ENCODE data around the gene TSPAN32. TPM values are rescaled to one million over a fixed set of nuclear protein-coding genes. Genes with fewer than 3 reads are reported as not detected.
"Not testable (repeated sequence)": the region's sequence is repeated elsewhere in the genome, so short reads cannot be mapped to it uniquely, and the experiment has no call there.

Gene TSPAN32
- total and polyA plus RNA-seq, 9 donors = 1.6 to 6.9 (median 2.9) TPM

DNA sequence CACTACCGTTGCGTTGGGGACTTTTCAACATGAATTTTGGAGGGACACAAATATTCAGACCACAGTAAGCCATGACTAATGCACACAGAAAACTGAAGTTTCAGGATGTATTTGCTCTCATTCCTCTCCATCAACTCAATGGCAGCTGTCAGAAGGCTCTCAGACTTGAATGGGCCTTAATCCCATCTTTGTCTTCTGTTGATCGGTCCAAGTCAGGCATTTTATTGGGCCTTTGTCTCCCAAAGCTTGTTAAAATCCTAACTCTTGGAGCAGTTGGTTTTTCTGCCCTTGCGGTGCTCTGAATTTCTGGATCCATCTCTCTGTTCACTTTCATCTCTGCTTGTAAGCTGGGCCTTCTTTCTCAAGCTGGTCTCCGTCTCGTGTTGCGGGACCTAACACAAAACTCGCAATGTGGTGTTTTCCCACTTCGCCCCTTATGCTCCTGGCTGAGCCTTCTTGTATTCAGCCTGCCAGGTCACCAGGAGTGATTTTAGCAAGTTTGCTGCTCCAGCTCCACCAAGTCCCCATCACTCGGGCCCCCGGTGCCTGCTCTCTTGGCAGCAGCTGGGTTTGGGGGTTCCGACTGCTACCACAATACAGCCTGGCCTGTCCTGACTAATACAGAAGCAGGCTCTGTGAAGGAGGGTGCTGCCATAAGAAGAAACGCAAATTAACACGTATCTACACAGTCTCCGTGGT, 27.0 kb downstream of the TSPAN32 start:
- Histone ChIP-seq H3K27me3 (ENCODE audit: control insufficient read depth, insufficient read depth, low read length) (no peaks in the 10 kb centered on the region), H3K4me1 (ENCODE audit: control insufficient read depth, insufficient read depth, low read length) (no peaks in the 10 kb centered on the region), H3K9me3 (replicated peaks; ENCODE audit: control insufficient read depth, low read depth, low read length) (no peaks in the 10 kb centered on the region), H3K36me3 (ENCODE audit: control insufficient read depth, insufficient read depth, low read length) (no peaks in the 10 kb centered on the region), H3K4me3 (ENCODE audit: low read length) (no peak overlapping the region), H3K27ac (ENCODE audit: low read length) (no peak overlapping the region)
- 92% methylated on average over 10 of the region's 15 CpGs for WGBS (ENCODE audit: insufficient coverage)
- no peak for DNase-seq

DNA sequence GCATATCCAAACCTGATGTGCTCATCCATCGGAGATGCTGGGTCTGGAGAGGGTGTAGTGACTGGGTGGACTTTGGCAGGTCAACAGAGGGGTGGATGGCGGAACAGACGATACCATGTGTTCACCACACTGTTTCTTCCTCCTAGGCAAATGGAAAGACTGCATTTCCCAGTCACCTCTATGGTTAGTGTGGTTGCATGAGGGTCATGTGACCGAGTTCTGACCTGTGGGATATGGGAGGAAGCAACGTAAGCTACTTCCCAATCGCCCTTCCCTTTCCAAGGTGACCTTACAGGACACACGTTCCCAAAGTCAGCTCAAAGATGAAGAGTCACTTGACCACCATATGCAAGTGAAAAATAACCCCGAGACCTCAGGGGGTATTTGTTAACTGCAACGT, 27.7 kb downstream of the TSPAN32 start:
- H3K27ac ChIP-seq (ENCODE audit: low read length) = no peak overlapping the region
- H3K4me3 ChIP-seq (ENCODE audit: low read length) = no peak overlapping the region
- no peaks in the 10 kb centered on the region for H3K36me3 ChIP-seq (ENCODE audit: control insufficient read depth, insufficient read depth, low read length)
- H3K27me3 ChIP-seq (ENCODE audit: control insufficient read depth, insufficient read depth, low read length) = no peaks in the 10 kb centered on the region
- no peaks in the 10 kb centered on the region for H3K4me1 ChIP-seq (ENCODE audit: control insufficient read depth, insufficient read depth, low read length)
- no peak for DNase-seq
- WGBS (ENCODE audit: insufficient coverage) = 72% methylated on average over 3 of the region's 9 CpGs
- H3K9me3 ChIP-seq (replicated peaks; ENCODE audit: control insufficient read depth, low read depth, low read length) = no peaks in the 10 kb centered on the region

DNA sequence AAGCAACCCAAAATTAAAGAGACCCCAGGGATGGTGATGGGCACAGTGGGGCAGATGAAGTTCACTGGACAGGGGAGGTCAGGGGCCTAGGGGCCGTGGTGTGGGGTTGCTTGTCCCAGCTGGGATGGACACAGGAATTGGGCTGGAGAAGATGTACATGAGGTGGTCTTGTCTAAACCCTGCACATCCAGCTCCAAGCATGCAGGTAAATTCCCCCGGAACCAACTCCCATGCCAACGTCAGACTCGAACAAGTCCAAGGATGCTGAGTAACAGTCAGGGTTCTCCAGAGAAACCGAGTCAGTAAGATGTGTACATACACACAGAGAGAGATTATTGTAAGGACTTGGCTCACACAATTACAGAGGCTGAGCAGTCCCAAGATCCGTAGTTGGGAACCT, 28.9 kb downstream of the TSPAN32 start:
- no peaks in the 10 kb centered on the region for H3K36me3 ChIP-seq (ENCODE audit: control insufficient read depth, insufficient read depth, low read length)

DNA sequence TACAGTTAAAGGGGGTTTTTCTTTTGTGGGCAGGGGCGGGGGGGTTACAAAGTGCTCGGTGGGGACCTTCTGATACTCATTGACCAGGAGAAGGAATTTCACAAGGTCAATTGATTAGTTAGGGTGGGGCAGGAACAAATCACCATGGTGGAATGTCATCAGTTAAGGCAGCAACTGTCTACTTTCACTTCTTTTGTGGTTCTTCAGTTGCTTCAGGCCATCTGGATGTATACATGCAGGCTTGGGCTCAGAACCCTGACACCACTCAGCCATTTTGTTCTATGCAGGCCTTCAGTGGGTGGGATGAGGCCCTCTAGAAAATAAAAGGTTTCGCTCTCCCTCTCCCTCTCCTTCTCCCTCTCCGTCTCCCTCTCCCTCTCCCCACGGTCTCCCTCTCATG, 29.6 kb downstream of the TSPAN32 start:
- Histone ChIP-seq H3K36me3 (ENCODE audit: control insufficient read depth, insufficient read depth, low read length) (no peaks in the 10 kb centered on the region), H3K4me3 (ENCODE audit: low read length) (no peak overlapping the region), H3K27ac (ENCODE audit: low read length) (no peak overlapping the region), H3K27me3 (ENCODE audit: control insufficient read depth, insufficient read depth, low read length) (no peaks in the 10 kb centered on the region), H3K9me3 (replicated peaks; ENCODE audit: control insufficient read depth, low read depth, low read length) (no peaks in the 10 kb centered on the region), H3K4me1 (ENCODE audit: control insufficient read depth, insufficient read depth, low read length) (no peaks in the 10 kb centered on the region)
- 92% methylated on average over 3 of the region's 5 CpGs for WGBS (ENCODE audit: insufficient coverage)
- no peak for DNase-seq

More for the DNA sequence above, 28.9 kb downstream of the TSPAN32 start:
- H3K27ac ChIP-seq (ENCODE audit: low read length) = no peak overlapping the region
- H3K4me1 ChIP-seq (ENCODE audit: control insufficient read depth, insufficient read depth, low read length) = no peaks in the 10 kb centered on the region
- 85% methylated on average over 5 of the region's 6 CpGs for WGBS (ENCODE audit: insufficient coverage)
- H3K27me3 ChIP-seq (ENCODE audit: control insufficient read depth, insufficient read depth, low read length) = no peaks in the 10 kb centered on the region
- no peak overlapping the region for H3K4me3 ChIP-seq (ENCODE audit: low read length)
- no peaks in the 10 kb centered on the region for H3K9me3 ChIP-seq (replicated peaks; ENCODE audit: control insufficient read depth, low read depth, low read length)
- DNase-seq = no peak

DNA sequence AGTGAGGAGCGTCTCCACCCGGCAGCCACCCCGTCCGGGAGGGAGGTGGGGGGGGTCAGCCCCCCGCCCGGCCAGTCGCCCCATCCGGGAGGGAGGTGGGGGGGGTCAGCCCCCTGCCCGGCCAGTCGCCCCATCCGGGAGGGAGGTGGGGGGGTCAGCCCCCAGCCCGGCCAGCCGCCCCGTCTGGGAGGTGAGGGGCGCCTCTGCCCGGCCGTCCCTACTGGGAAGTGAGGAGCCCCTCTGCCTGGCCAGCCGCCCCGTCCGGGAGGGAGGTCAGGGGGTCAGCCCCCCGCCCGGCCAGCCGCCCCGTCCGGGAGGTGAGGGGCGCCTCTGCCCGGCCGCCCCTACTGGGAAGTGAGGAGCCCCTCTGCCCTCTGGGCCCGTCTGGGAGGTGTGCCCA, 30.8 kb downstream of the TSPAN32 start:
- H3K4me1 ChIP-seq (ENCODE audit: control insufficient read depth, insufficient read depth, low read length); H3K27me3 ChIP-seq (ENCODE audit: control insufficient read depth, insufficient read depth, low read length): not testable (repeated sequence)
- no CpG with 5 or more reads among the region's 29 CpGs for WGBS (ENCODE audit: insufficient coverage)

DNA sequence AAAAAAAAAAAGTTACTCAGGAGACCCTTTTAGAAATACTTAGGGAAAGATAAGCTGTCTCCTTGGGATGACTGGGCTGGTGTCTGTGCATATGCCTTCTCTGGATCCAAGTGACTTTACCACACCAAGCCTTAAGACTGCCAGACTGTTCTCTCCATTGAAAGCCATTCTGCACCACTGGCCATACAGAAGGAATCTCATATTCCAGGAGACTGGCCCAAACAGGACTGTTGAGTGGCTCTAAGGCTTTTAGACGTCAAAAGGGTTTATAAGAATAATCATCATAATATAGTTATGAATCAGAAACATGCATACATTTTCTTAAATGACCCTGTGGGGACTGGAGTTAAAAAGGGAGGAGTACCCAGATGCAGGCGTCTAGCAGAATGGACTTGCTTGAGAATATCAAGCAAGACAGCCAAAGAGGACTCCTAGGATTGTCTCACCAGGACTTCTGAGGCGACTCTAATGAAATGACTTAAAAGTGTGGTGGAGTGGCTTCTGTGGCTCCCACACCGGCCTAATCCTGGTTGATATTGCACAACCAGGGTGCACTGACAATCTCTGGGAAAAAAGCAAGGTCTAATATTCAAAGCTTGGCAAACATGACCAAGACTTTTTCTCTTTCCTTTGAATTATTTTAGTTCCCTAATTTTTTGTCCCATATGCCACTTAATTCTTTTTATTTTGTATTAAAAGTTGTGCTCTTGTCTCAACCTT, 31.8 kb downstream of the TSPAN32 start:
- H3K27me3 ChIP-seq (ENCODE audit: control insufficient read depth, insufficient read depth, low read length); H3K27ac ChIP-seq (ENCODE audit: low read length); DNase-seq; H3K9me3 ChIP-seq (replicated peaks; ENCODE audit: control insufficient read depth, low read depth, low read length); H3K4me3 ChIP-seq (ENCODE audit: low read length); H3K36me3 ChIP-seq (ENCODE audit: control insufficient read depth, insufficient read depth, low read length); H3K4me1 ChIP-seq (ENCODE audit: control insufficient read depth, insufficient read depth, low read length): not testable (repeated sequence)
- WGBS (ENCODE audit: insufficient coverage) = no CpG with 5 or more reads among the region's 4 CpGs

More for the DNA sequence above, 30.8 kb downstream of the TSPAN32 start:
- H3K9me3 ChIP-seq (replicated peaks; ENCODE audit: control insufficient read depth, low read depth, low read length); H3K27ac ChIP-seq (ENCODE audit: low read length); H3K36me3 ChIP-seq (ENCODE audit: control insufficient read depth, insufficient read depth, low read length); H3K4me3 ChIP-seq (ENCODE audit: low read length); DNase-seq: not testable (repeated sequence)

DNA sequence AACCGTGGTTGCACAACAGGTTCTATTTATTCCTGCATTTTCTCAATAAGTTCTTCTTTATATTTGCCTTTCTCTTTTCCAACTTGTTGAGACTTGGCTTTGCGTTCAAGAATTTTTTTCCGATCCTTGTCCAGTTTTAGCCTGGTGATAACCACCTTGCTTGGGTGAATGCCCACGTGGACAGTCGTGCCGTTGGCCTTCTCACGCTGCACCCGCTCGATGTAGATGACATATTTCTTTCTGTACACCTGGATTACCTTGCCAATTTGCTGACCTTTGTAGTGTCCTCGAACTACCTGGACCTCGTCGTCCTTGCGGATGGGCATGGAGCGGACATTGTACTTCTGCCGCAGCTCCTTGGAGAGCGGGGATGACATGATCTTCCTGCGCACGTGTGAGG, 33.5 kb downstream of the TSPAN32 start:
- not testable (repeated sequence) for H3K27me3 ChIP-seq (ENCODE audit: control insufficient read depth, insufficient read depth, low read length); DNase-seq; H3K4me3 ChIP-seq (ENCODE audit: low read length); H3K9me3 ChIP-seq (replicated peaks; ENCODE audit: control insufficient read depth, low read depth, low read length); H3K4me1 ChIP-seq (ENCODE audit: control insufficient read depth, insufficient read depth, low read length); H3K36me3 ChIP-seq (ENCODE audit: control insufficient read depth, insufficient read depth, low read length); H3K27ac ChIP-seq (ENCODE audit: low read length)
- 93% methylated on average over 11 of the region's 18 CpGs for WGBS (ENCODE audit: insufficient coverage)

DNA sequence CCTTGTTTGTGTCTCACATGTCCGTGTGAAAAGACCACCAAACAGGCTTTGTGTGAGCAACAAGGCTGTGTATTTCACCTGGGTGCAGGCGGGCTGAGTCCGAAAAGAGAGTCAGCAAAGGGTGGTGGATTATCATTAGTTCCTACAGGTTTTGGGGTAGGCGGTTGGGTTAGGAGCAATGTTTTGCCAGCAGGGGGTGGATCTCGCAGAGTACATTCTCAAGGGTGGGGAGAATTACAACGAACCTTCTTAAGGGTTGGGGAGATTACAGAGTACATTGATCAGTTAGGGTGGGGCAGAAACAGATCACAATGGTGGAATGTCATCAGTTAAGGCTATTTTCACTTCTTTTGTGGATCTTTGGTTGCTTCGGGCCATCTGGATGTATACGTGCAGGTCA, 36.9 kb downstream of the TSPAN32 start:
- DNase-seq; H3K4me1 ChIP-seq (ENCODE audit: control insufficient read depth, insufficient read depth, low read length); H3K36me3 ChIP-seq (ENCODE audit: control insufficient read depth, insufficient read depth, low read length); H3K27ac ChIP-seq (ENCODE audit: low read length); H3K4me3 ChIP-seq (ENCODE audit: low read length); H3K9me3 ChIP-seq (replicated peaks; ENCODE audit: control insufficient read depth, low read depth, low read length); H3K27me3 ChIP-seq (ENCODE audit: control insufficient read depth, insufficient read depth, low read length): not testable (repeated sequence)
- 76% methylated on average over 6 of the region's 8 CpGs for WGBS (ENCODE audit: insufficient coverage)

DNA sequence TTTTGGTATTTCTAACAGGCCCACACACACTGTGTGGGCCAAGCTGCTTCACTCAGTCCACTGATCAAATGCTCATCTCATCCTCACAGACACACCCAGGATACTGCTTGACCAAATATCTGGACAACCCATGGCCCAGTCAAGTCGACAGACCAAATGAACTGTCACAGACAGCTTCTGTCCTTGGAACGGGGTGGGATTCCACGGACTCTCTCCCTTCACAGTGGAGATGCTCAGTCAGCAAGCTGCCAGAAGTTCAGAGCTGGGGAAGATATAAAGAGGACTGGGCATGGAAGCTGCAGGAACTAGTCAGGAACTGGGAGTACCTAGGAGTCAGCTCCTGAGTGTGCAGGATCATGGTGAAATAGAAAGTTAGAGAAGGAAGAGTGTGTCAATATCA, 40.7 kb downstream of the TSPAN32 start:
- Histone ChIP-seq H3K9me3 (replicated peaks; ENCODE audit: control insufficient read depth, low read depth, low read length) (peaks cover 3% of the 10 kb centered on the region), H3K4me1 (ENCODE audit: control insufficient read depth, insufficient read depth, low read length) (no peaks in the 10 kb centered on the region), H3K27ac (ENCODE audit: low read length) (no peak overlapping the region), H3K4me3 (ENCODE audit: low read length) (no peak overlapping the region), H3K36me3 (ENCODE audit: control insufficient read depth, insufficient read depth, low read length) (no peaks in the 10 kb centered on the region), H3K27me3 (ENCODE audit: control insufficient read depth, insufficient read depth, low read length) (no peaks in the 10 kb centered on the region)
- 96% methylated on average over 3 of the region's 3 CpGs for WGBS (ENCODE audit: insufficient coverage)
- DNase-seq = no peak

DNA sequence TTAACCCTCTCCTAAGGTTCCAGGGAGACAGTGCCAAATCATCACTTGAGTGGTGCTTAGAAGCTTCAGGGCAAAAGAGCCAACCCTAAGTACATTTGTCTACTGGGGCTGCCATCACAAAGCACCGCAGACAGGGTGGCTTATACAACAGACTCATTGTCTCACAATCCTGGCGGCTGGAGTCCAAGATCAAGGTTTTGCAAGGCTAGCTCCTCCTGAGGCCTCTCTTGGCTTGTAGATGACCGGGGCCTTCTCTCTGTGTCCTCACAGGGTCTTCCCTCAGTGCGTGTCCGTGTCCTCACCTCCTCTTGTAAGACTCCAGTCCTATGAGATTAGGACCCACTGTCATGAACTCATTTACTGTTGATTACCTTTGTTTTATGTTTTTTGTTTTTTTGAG, 41.2 kb downstream of the TSPAN32 start:
- 75% methylated on average over 2 of the region's 5 CpGs for WGBS (ENCODE audit: insufficient coverage)
- DNase-seq = no peak
- H3K36me3 ChIP-seq (ENCODE audit: control insufficient read depth, insufficient read depth, low read length) = no peaks in the 10 kb centered on the region

More for the DNA sequence above, 41.2 kb downstream of the TSPAN32 start:
- Histone ChIP-seq H3K4me3 (ENCODE audit: low read length) (no peak overlapping the region), H3K27ac (ENCODE audit: low read length) (no peak overlapping the region), H3K4me1 (ENCODE audit: control insufficient read depth, insufficient read depth, low read length) (no peaks in the 10 kb centered on the region), H3K27me3 (ENCODE audit: control insufficient read depth, insufficient read depth, low read length) (no peaks in the 10 kb centered on the region), H3K9me3 (replicated peaks; ENCODE audit: control insufficient read depth, low read depth, low read length) (peaks cover 3% of the 10 kb centered on the region)
